Measurements from ENCODE around the gene IPO11.

The IPO11 gene

DNA sequence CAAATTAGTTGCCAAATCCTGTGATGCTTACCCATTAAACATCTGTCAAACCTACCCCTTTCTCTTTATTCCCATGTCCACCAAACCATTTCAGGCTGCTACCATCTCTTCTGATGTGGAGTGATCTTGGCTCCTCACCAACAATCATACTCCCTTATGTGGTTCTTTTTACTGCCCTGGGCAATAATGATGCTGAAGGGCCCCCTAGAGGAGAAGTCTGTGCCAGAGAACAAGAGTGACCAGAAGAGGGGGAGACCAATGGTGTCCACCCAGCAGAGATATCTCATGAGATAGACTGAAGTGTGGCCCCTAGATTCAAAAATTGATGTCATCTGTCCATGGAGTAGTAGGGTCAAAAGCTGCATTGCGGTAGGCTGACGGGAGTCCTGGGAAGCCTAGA, 176.9 kb downstream of the IPO11 start:
- H3K9me3 ChIP-seq (ENCODE audit: low read length): no peaks in the 10 kb centered on the region
- peaks cover 9% of the 10 kb centered on the region for H3K36me3 ChIP-seq (ENCODE audit: insufficient read depth, low read length)
- H3K27me3 ChIP-seq (ENCODE audit: control insufficient read depth in 1 of 2, insufficient read depth in 2 of 2, low read length in 2 of 2): no peaks in the 10 kb centered on the region
- no peak overlapping the region for H3K27ac ChIP-seq (ENCODE audit: low read depth, low read length)
- H3K9ac ChIP-seq (ENCODE audit: low read length): no peak overlapping the region
- H3K4me3 ChIP-seq (ENCODE audit: low read depth in 1 of 2, low read length in 2 of 2): no peak overlapping the region
- H3K4me1 ChIP-seq (ENCODE audit: insufficient read depth, low read length): no peaks in the 10 kb centered on the region

DNA sequence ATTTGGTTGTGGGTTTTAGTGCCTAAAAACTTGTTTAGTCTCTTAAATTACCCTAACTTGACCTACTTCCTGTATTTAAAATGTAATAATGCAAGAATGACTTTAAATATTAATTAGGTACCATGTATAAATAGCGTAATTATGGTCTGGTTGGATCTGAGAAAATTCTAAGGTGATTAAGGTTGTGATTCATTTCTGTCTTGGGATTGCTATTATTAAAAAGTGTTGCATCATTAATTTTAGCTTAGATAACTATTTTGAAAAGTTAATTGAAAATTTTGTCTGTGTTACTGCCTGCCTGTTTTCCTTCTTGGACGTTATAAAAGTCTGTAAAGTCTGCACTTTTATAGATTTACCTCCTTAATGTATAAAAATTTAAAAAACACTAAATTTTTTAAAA, 177.8 kb downstream of the IPO11 start:
- Histone ChIP-seq H3K27me3 (ENCODE audit: control insufficient read depth in 1 of 2, insufficient read depth in 2 of 2, low read length in 2 of 2) (no peaks in the 10 kb centered on the region), H3K9ac (ENCODE audit: low read length) (no peak overlapping the region), H3K4me3 (ENCODE audit: low read depth in 1 of 2, low read length in 2 of 2) (no peak overlapping the region), H3K36me3 (ENCODE audit: insufficient read depth, low read length) (peaks cover 13% of the 10 kb centered on the region), H3K4me1 (ENCODE audit: insufficient read depth, low read length) (no peaks in the 10 kb centered on the region), H3K9me3 (ENCODE audit: low read length) (no peaks in the 10 kb centered on the region), H3K27ac (ENCODE audit: low read depth, low read length) (no peak overlapping the region)

DNA sequence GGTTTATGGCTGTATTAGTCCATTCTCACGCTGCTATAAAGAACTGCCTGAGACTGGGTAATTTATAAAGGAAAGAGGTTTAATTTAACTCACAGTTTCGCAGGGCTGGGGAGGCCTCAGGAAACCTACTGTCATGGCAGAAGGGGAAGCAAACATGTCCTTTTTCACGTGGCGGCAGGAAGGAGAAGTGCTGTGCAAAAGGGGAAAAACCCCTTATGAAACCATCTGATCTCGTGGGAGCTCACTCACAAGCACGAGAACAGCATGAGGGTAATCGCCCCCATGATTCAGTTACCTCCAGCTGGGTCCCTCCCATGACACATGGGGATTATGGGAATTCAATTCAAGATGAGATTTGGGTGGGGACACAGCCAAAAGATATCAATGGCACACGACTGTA, 180.0 kb downstream of the IPO11 start:
- H3K4me3 ChIP-seq (ENCODE audit: low read depth in 1 of 2, low read length in 2 of 2): no peak overlapping the region
- H3K27ac ChIP-seq (ENCODE audit: low read depth, low read length): no peak overlapping the region
- no peak overlapping the region for H3K9ac ChIP-seq (ENCODE audit: low read length)
- no peaks in the 10 kb centered on the region for H3K4me1 ChIP-seq (ENCODE audit: insufficient read depth, low read length)
- no peaks in the 10 kb centered on the region for H3K27me3 ChIP-seq (ENCODE audit: control insufficient read depth in 1 of 2, insufficient read depth in 2 of 2, low read length in 2 of 2)
- H3K36me3 ChIP-seq (ENCODE audit: insufficient read depth, low read length): peaks cover 13% of the 10 kb centered on the region
- no peaks in the 10 kb centered on the region for H3K9me3 ChIP-seq (ENCODE audit: low read length)

DNA sequence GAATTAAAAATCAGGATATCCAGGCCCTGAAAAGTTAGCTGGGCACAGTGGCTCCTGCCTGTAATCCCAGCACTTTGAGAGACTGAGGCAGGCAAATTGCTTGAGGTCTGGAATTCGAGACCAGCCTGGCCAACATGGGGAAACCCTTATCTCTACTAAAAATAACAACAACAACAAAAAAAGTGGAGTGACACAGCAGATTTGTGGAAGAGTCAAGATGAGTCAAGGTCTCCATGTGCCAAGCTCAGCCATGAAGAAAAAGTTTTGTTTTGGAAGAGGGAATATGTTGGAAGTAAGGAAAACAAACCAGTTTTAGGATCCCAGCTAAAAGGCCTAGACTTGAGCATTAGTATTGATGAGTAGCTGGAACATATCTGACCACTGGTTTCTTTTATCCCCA, 180.8 kb downstream of the IPO11 start:
- no peaks in the 10 kb centered on the region for H3K9me3 ChIP-seq (ENCODE audit: low read length)
- no peak overlapping the region for H3K4me3 ChIP-seq (ENCODE audit: low read depth in 1 of 2, low read length in 2 of 2)
- no peak overlapping the region for H3K9ac ChIP-seq (ENCODE audit: low read length)
- H3K4me1 ChIP-seq (ENCODE audit: insufficient read depth, low read length): no peaks in the 10 kb centered on the region
- no peaks in the 10 kb centered on the region for H3K27me3 ChIP-seq (ENCODE audit: control insufficient read depth in 1 of 2, insufficient read depth in 2 of 2, low read length in 2 of 2)
- H3K27ac ChIP-seq (ENCODE audit: low read depth, low read length): no peak overlapping the region
- peaks cover 6% of the 10 kb centered on the region for H3K36me3 ChIP-seq (ENCODE audit: insufficient read depth, low read length)

DNA sequence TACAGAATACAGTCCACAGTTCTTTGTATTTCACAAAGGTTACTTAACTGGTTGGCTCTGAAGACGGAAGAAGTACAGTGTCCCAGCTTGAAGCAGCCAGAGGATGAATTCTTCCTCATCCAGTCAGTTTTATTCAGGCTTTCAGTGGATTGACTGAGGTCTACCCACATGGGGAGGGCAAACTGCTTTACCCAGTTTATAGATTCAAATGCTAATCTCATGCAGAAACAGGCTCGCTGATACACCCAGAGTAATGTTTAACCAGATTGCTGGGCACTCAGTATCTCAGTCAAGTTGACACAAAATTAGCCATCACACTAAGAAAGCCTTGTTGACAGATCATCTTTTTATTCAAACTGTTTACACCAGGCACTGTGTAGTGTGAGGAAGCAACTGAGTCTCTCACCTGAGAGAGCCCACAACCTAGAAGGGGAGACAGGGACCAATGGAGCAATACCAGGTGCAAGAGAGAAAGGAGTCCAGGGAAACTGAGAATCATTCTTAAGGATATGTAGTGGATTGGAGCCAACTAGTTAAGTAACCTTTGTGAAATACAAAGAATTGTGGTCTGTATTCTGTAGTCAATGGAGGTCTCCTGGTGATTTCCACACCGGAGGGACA, 181.9 kb downstream of the IPO11 start:
- Histone ChIP-seq H3K27ac (ENCODE audit: low read depth, low read length) (no peak overlapping the region), H3K4me1 (ENCODE audit: insufficient read depth, low read length) (no peaks in the 10 kb centered on the region), H3K27me3 (ENCODE audit: control insufficient read depth in 1 of 2, insufficient read depth in 2 of 2, low read length in 2 of 2) (no peaks in the 10 kb centered on the region), H3K9ac (ENCODE audit: low read length) (no peak overlapping the region), H3K4me3 (ENCODE audit: low read depth in 1 of 2, low read length in 2 of 2) (no peak overlapping the region), H3K36me3 (ENCODE audit: insufficient read depth, low read length) (peaks cover 6% of the 10 kb centered on the region), H3K9me3 (ENCODE audit: low read length) (no peaks in the 10 kb centered on the region)

DNA sequence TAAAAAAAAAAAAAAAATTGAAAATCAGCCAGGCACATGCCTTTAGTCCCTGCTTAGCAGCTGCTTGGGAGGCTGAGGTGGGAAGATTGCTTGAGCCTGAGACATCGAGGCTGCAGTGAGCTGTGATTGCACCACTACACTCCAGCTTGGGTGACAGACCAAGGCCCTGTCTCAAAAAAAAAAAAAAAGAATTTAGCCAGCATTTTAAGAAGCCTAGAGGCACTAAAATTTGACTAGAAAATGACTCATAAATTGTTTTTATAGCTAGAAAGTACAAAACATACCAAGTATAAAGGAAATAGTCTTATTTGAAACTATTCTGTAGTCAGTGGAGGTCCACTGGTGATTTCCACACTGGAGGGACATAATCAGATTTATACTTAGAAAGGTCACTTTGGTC, 183.5 kb downstream of the IPO11 start:
- H3K9ac ChIP-seq (ENCODE audit: low read length): no peak overlapping the region
- no peaks in the 10 kb centered on the region for H3K9me3 ChIP-seq (ENCODE audit: low read length)
- no peaks in the 10 kb centered on the region for H3K4me1 ChIP-seq (ENCODE audit: insufficient read depth, low read length)
- H3K36me3 ChIP-seq (ENCODE audit: insufficient read depth, low read length): peaks cover 6% of the 10 kb centered on the region
- no peak overlapping the region for H3K27ac ChIP-seq (ENCODE audit: low read depth, low read length)
- H3K4me3 ChIP-seq (ENCODE audit: low read depth in 1 of 2, low read length in 2 of 2): no peak overlapping the region
- H3K27me3 ChIP-seq (ENCODE audit: control insufficient read depth in 1 of 2, insufficient read depth in 2 of 2, low read length in 2 of 2): no peaks in the 10 kb centered on the region

DNA sequence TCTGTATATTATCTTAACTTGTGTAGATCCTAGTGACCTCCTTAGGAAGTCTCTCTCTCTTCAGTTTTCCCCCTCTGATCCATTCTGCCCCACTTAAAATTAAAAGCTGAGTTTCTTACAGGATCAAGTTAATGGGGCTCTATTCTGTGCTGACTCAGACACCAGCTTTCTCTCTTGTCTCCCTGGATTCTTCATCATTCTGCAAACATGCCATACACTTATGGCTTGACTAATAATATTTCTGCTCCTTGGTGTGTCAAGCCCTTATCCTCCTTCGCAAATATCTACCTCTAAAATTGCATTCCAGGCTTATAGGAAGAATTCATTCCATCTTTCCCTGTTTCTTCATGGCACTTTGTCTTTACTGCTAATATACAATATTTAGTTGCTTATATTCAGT, 184.1 kb downstream of the IPO11 start:
- no peaks in the 10 kb centered on the region for H3K9me3 ChIP-seq (ENCODE audit: low read length)
- no peaks in the 10 kb centered on the region for H3K4me1 ChIP-seq (ENCODE audit: insufficient read depth, low read length)
- H3K36me3 ChIP-seq (ENCODE audit: insufficient read depth, low read length): peaks cover 6% of the 10 kb centered on the region
- H3K9ac ChIP-seq (ENCODE audit: low read length): no peak overlapping the region
- H3K4me3 ChIP-seq (ENCODE audit: low read depth in 1 of 2, low read length in 2 of 2): no peak overlapping the region
- no peak overlapping the region for H3K27ac ChIP-seq (ENCODE audit: low read depth, low read length)
- H3K27me3 ChIP-seq (ENCODE audit: control insufficient read depth in 1 of 2, insufficient read depth in 2 of 2, low read length in 2 of 2): no peaks in the 10 kb centered on the region

DNA sequence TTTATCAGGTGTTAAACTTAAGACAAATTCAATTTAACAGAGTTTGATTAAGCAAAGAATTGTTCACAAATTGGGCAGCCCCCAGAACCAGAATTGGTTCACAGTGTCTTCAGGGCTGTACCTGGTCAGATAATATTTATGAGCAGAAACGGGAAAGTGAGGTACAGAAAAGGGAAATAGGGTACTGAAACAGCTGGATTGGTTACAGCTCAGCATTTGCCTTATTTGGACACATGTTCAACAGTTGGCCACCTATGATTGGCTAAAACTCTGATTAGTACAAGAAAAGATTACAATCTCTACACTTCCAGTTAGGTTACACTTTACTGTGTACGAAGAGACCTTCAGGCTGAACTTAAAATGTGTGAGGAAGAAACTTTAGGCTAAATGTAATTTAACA, 184.8 kb downstream of the IPO11 start:
- Histone ChIP-seq H3K4me3 (ENCODE audit: low read depth in 1 of 2, low read length in 2 of 2) (no peak overlapping the region), H3K9ac (ENCODE audit: low read length) (no peak overlapping the region), H3K27ac (ENCODE audit: low read depth, low read length) (no peak overlapping the region), H3K9me3 (ENCODE audit: low read length) (no peaks in the 10 kb centered on the region), H3K4me1 (ENCODE audit: insufficient read depth, low read length) (no peaks in the 10 kb centered on the region), H3K27me3 (ENCODE audit: control insufficient read depth in 1 of 2, insufficient read depth in 2 of 2, low read length in 2 of 2) (no peaks in the 10 kb centered on the region), H3K36me3 (ENCODE audit: insufficient read depth, low read length) (peaks cover 6% of the 10 kb centered on the region)

DNA sequence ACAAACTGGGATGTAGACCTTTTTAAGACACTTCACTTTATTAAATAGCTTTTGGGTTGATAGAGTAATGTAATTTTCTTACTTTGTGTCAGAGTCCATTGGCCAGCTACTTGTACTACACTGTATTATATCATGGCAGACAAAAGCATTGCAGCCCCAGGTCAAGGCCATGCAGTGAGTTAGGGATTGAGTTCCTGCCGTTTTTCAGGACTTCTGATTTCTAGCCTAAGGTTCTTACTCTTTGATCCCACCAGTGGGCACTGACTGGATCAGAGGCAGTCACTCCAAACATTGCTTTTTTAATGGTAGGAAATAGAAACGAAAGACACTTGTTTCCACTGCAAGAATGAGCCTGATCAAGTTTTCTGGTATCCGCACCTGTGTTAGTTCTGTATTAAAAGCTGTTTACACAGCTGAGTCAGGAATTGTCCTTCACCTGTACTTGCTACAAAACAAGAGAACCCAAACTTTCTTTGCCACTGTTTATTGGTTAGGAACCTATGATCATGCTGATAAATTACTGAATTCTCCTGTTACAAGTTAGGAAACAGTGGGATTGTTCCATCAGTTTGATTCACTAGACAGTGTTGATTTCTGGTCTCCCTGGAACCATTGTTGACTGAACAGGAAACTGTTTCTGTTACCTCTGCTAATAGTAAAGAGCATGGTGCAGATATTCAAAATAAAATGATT, 188.1 kb downstream of the IPO11 start:
- no peak overlapping the region for H3K9ac ChIP-seq (ENCODE audit: low read length)
- no peaks in the 10 kb centered on the region for H3K4me1 ChIP-seq (ENCODE audit: insufficient read depth, low read length)
- no peaks in the 10 kb centered on the region for H3K9me3 ChIP-seq (ENCODE audit: low read length)
- H3K36me3 ChIP-seq (ENCODE audit: insufficient read depth, low read length): no peaks in the 10 kb centered on the region
- no peak overlapping the region for H3K27ac ChIP-seq (ENCODE audit: low read depth, low read length)
- H3K4me3 ChIP-seq (ENCODE audit: low read depth in 1 of 2, low read length in 2 of 2): no peak overlapping the region
- H3K27me3 ChIP-seq (ENCODE audit: control insufficient read depth in 1 of 2, insufficient read depth in 2 of 2, low read length in 2 of 2): no peaks in the 10 kb centered on the region

DNA sequence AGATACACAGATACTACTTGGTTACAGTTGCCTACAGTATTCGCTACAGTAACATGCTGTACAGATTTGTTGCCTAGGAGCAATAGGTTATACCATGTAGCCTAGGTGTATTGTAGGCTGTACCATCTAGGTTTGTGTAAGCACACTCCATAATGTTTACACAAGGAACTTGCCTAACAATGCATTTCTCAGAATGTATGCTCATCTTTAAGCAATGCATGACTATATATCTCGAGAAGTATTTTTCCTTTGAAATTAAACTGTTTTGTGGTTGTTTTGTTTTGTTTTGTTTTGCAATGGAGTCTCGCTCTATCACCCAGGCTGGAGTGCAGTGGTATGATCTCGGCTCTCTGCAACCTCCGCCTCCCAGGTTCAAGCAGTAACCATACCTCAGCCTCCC, 191.4 kb downstream of the IPO11 start:
- Histone ChIP-seq H3K36me3 (ENCODE audit: insufficient read depth, low read length) (no peaks in the 10 kb centered on the region), H3K9me3 (ENCODE audit: low read length) (no peaks in the 10 kb centered on the region), H3K4me3 (ENCODE audit: low read depth in 1 of 2, low read length in 2 of 2) (no peak overlapping the region), H3K27me3 (ENCODE audit: control insufficient read depth in 1 of 2, insufficient read depth in 2 of 2, low read length in 2 of 2) (no peaks in the 10 kb centered on the region), H3K4me1 (ENCODE audit: insufficient read depth, low read length) (no peaks in the 10 kb centered on the region), H3K27ac (ENCODE audit: low read depth, low read length) (no peak overlapping the region), H3K9ac (ENCODE audit: low read length) (no peak overlapping the region)

DNA sequence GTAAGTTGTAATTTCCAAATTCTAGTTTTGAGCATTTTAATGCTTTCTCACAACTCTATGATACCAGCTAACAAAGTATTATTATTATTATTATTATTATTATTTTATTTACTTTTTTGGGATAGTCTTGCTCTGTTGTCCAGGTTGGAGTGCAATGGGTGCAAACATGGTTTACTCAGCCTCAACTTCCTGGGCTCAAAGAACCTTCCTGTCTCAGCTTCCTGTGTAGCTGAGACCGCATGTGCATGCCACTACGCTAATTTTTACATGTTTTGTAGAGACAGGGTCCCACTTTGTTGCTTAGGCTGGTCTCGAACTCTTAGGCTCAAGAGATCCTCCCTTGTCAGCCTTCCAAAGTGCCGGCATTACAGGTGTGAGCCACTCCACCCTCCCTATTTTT, 193.1 kb downstream of the IPO11 start:
- no peak overlapping the region for H3K4me3 ChIP-seq (ENCODE audit: low read depth in 1 of 2, low read length in 2 of 2)
- no peaks in the 10 kb centered on the region for H3K27me3 ChIP-seq (ENCODE audit: control insufficient read depth in 1 of 2, insufficient read depth in 2 of 2, low read length in 2 of 2)
- H3K27ac ChIP-seq (ENCODE audit: low read depth, low read length): no peak overlapping the region
- H3K4me1 ChIP-seq (ENCODE audit: insufficient read depth, low read length): no peaks in the 10 kb centered on the region
- H3K36me3 ChIP-seq (ENCODE audit: insufficient read depth, low read length): no peaks in the 10 kb centered on the region
- no peak overlapping the region for H3K9ac ChIP-seq (ENCODE audit: low read length)
- H3K9me3 ChIP-seq (ENCODE audit: low read length): no peaks in the 10 kb centered on the region

DNA sequence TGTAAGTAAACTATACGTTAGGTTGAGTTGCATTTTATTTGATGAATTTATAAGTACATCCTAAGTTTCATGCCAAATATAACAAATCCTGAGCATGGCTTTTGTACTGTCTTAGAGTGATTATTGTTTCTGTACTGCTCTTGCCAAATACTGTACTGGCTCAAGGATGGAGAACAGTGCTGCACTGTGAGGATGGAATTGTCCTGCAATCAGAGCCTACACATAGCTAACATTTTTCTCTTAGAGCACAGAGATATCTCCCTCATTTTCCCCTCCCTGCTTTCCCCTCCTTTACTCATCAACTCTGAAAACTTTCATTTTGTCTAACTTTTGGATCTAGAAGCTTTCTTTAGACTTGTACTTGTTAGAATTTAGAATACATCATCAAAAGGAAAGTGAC, 194.3 kb downstream of the IPO11 start:
- Histone ChIP-seq H3K27me3 (ENCODE audit: control insufficient read depth in 1 of 2, insufficient read depth in 2 of 2, low read length in 2 of 2) (no peaks in the 10 kb centered on the region), H3K9me3 (ENCODE audit: low read length) (no peaks in the 10 kb centered on the region), H3K36me3 (ENCODE audit: insufficient read depth, low read length) (no peaks in the 10 kb centered on the region), H3K4me3 (ENCODE audit: low read depth in 1 of 2, low read length in 2 of 2) (no peak overlapping the region), H3K27ac (ENCODE audit: low read depth, low read length) (no peak overlapping the region), H3K9ac (ENCODE audit: low read length) (no peak overlapping the region), H3K4me1 (ENCODE audit: insufficient read depth, low read length) (no peaks in the 10 kb centered on the region)

Measured in muscle layer of colon (tissue), 2 donors.